ENCODE data around the gene FEM1A. TPM values are rescaled to one million over a fixed set of nuclear protein-coding genes. Genes with fewer than 3 reads are reported as not detected.
"Not testable (repeated sequence)": the region's sequence is repeated elsewhere in the genome, so short reads cannot be mapped to it uniquely, and the experiment has no call there.

The FEM1A gene
- 1 to 10 TPM; 1.4 to 2.4 (median 1.6) TPM for polyA plus RNA-seq (ENCODE audit: insufficient read depth in 1 of 5, insufficient read length in 5 of 5, low replicate concordance in 1 of 5)
- long read RNA-seq, donor 1, full-length matches to known transcripts = 54 of 54 reads
- long read RNA-seq, donor 1, partial matches to known transcripts = 0 of 54 reads
- long read RNA-seq, donor 1, other reads (novel, unspliced or antisense) = 0 of 54 reads
- long read RNA-seq, donor 2, full-length matches to known transcripts = 33 of 33 reads
- long read RNA-seq, donor 2, partial matches to known transcripts = 0 of 33 reads
- long read RNA-seq, donor 2, other reads (novel, unspliced or antisense) = 0 of 33 reads
- long read RNA-seq, donor 3, full-length matches to known transcripts = 58 of 58 reads
- long read RNA-seq, donor 3, partial matches to known transcripts = 0 of 58 reads
- long read RNA-seq, donor 3, other reads (novel, unspliced or antisense) = 0 of 58 reads
- long read RNA-seq, donor 4, full-length matches to known transcripts = 48 of 48 reads
- long read RNA-seq, donor 4, partial matches to known transcripts = 0 of 48 reads
- long read RNA-seq, donor 4, other reads (novel, unspliced or antisense) = 0 of 48 reads
- long read RNA-seq, donor 5, full-length matches to known transcripts = 68 of 75 reads
- long read RNA-seq, donor 5, partial matches to known transcripts = 0 of 75 reads
- long read RNA-seq, donor 5, other reads (novel, unspliced or antisense) = 7 of 75 reads
- long read RNA-seq, donor 6, full-length matches to known transcripts = 81 of 81 reads
- long read RNA-seq, donor 6, partial matches to known transcripts = 0 of 81 reads
- long read RNA-seq, donor 6, other reads (novel, unspliced or antisense) = 0 of 81 reads
- long read RNA-seq, donor 7, full-length matches to known transcripts = 71 of 71 reads
- long read RNA-seq, donor 7, partial matches to known transcripts = 0 of 71 reads
- long read RNA-seq, donor 7, other reads (novel, unspliced or antisense) = 0 of 71 reads
- long read RNA-seq, donor 8, full-length matches to known transcripts = 21 of 21 reads
- long read RNA-seq, donor 8, partial matches to known transcripts = 0 of 21 reads
- long read RNA-seq, donor 8, other reads (novel, unspliced or antisense) = 0 of 21 reads

GRCh38 chr19:4791183-4792018, at the start of gene FEM1A:
Gene FEM1A (plus strand): TSS chr19:4791734. CDS start chr19:4791855, 121 bp downstream.
- DNase-seq = peak; percentile 100

GRCh38 chr19:4742723-4743646, 48.5 kb upstream of the FEM1A start:
- DNase-seq = no peak

GRCh38 chr19:4744451-4745174, 46.9 kb upstream of the FEM1A start:
- peak; percentile 35 to 42 for DNase-seq

- DNase-seq = not testable (repeated sequence)
These were observed 46.4 kb upstream of the FEM1A start for GRCh38 chr19:4745175-4745574.

- DNase-seq = no peak
These were observed 45.5 kb upstream of the FEM1A start for GRCh38 chr19:4745986-4746385.

GRCh38 chr19:4748185-4748584, 43.3 kb upstream of the FEM1A start:
- no peak for DNase-seq

GRCh38 chr19:4748589-4748988, 42.9 kb upstream of the FEM1A start:
- no peak for DNase-seq

- DNase-seq = no peak
These were observed 41.5 kb upstream of the FEM1A start for GRCh38 chr19:4749870-4750590.

GRCh38 chr19:4754248-4754647, 37.3 kb upstream of the FEM1A start:
- DNase-seq = no peak

- no peak for DNase-seq
These were observed 36.1 kb upstream of the FEM1A start for GRCh38 chr19:4755459-4755858.

- no peak for DNase-seq
These were observed 33.5 kb upstream of the FEM1A start for GRCh38 chr19:4758082-4758481.

- no peak for DNase-seq
These were observed 32.9 kb upstream of the FEM1A start for GRCh38 chr19:4758659-4759058.

GRCh38 chr19:4759388-4760284, 31.9 kb upstream of the FEM1A start:
- DNase-seq = peak; percentile 92

- no peak for DNase-seq
These were observed 31.3 kb upstream of the FEM1A start for GRCh38 chr19:4760285-4760650.

GRCh38 chr19:4763021-4763420, 28.5 kb upstream of the FEM1A start:
- DNase-seq = no peak

- DNase-seq = no peak
These were observed 27.2 kb upstream of the FEM1A start for GRCh38 chr19:4764393-4764660.

GRCh38 chr19:4768934-4769777, 22.4 kb upstream of the FEM1A start:
- peak; percentile 76 to 86 for DNase-seq
